Liver (tissue), 9 donors: Measurements from ENCODE around the gene PGM5. TPM values are rescaled to one million over a fixed set of nuclear protein-coding genes. Genes with fewer than 3 reads are reported as not detected.

ENCODE experiments used
- DNase-seq: peaks from one replicate; pipeline ENCODE4 v3.0.0-alpha.2; 2017; ENCODE audit warnings: low spot score
- H3K27ac ChIP-seq, 2 donors: one replicate each; pipeline ENCODE4 v1.7.0; 2013; ENCODE audit warnings: inconsistent platforms in 2 of 2, low read length in 2 of 2, control low read depth in 1 of 2, low read depth in 1 of 2, mild to moderate bottlenecking in 1 of 2
- H3K27me3 ChIP-seq, 4 donors: one replicate each; pipeline versions ENCODE4 v1.6.1 to v1.7.0; 2013; ENCODE audit warnings: low read length in 3 of 4, inconsistent platforms in 1 of 4, mild to moderate bottlenecking in 1 of 4, moderate library complexity in 1 of 4; ENCODE audit not compliant: control insufficient read depth in 4 of 4, insufficient read depth in 4 of 4
- H3K36me3 ChIP-seq, 4 donors: one replicate each; pipeline versions ENCODE4 v1.6.1 to v1.7.0; 2013; ENCODE audit warnings: low read length in 3 of 4, mild to moderate bottlenecking in 3 of 4, low read depth in 1 of 4, moderate library complexity in 1 of 4; ENCODE audit not compliant: control insufficient read depth in 4 of 4, insufficient read depth in 3 of 4
- H3K4me1 ChIP-seq, 4 donors: one replicate each; pipeline versions ENCODE4 v1.6.1 to v1.7.0; 2013; ENCODE audit warnings: low read length in 3 of 4, mild to moderate bottlenecking in 3 of 4, moderate library complexity in 1 of 4; ENCODE audit not compliant: control insufficient read depth in 4 of 4, insufficient read depth in 4 of 4
- H3K4me3 ChIP-seq, 3 donors: one replicate each; pipeline versions ENCODE4 v1.6.1 to v1.7.0; 2013; ENCODE audit warnings: low read length in 3 of 3, control low read depth in 1 of 3, low read depth in 1 of 3, mild to moderate bottlenecking in 1 of 3
- H3K9ac ChIP-seq, 2 donors: one replicate each; pipeline ENCODE4 v1.7.0; 2013; ENCODE audit warnings: low read length in 2 of 2, mild to moderate bottlenecking in 2 of 2, moderate library complexity in 2 of 2, control low read depth in 1 of 2, low read depth in 1 of 2
- H3K9me3 ChIP-seq, 4 donors: one replicate each; pipeline versions ENCODE4 v1.6.1 to v1.7.0; 2013; ENCODE audit warnings: low read length in 3 of 4; ENCODE audit not compliant: control insufficient read depth in 4 of 4
- EGR1 ChIP-seq, 2 donors: IDR thresholded peaks; 2 replicates each; pipeline ENCODE4 v1.6.1; 2016 to 2018; ENCODE audit warnings: antibody characterized with exemption in 2 of 2, low read depth in 2 of 2
- FOXA1 ChIP-seq: IDR thresholded peaks from 2 replicates; pipeline ENCODE4 v1.6.1; 2016; ENCODE audit warnings: antibody characterized with exemption
- FOXA2 ChIP-seq: IDR thresholded peaks from 2 replicates; pipeline ENCODE4 v1.6.1; 2016; ENCODE audit warnings: antibody characterized with exemption
- GABPA ChIP-seq, 2 donors: IDR thresholded peaks in 1 of 2; conservative IDR thresholded peaks in 1 of 2; 2 replicates each; pipeline ENCODE4 v1.6.1; 2016; ENCODE audit warnings: antibody characterized with exemption in 2 of 2, mild to moderate bottlenecking in 1 of 2, moderate library complexity in 1 of 2
- HNF4G ChIP-seq: IDR thresholded peaks from 2 replicates; pipeline ENCODE4 v1.6.1; 2016; ENCODE audit warnings: antibody characterized with exemption
- JUND ChIP-seq, 2 donors: IDR thresholded peaks; 2 replicates each; pipeline ENCODE4 v1.6.1; 2016; ENCODE audit warnings: antibody characterized with exemption in 2 of 2
- NR2F2 ChIP-seq: IDR thresholded peaks from 2 replicates; pipeline ENCODE4 v1.6.1; 2016; ENCODE audit warnings: antibody characterized with exemption
- RAD21 ChIP-seq, 2 donors: IDR thresholded peaks; 2 replicates each; pipeline ENCODE4 v1.6.1; 2016; ENCODE audit warnings: antibody characterized with exemption in 2 of 2, mild to moderate bottlenecking in 2 of 2
- RXRA ChIP-seq, 2 donors: IDR thresholded peaks; 2 replicates each; pipeline ENCODE4 v1.6.1; 2017 to 2018; ENCODE audit warnings: antibody characterized with exemption in 2 of 2, mild to moderate bottlenecking in 1 of 2
- SP1 ChIP-seq: IDR thresholded peaks from 2 replicates; pipeline ENCODE4 v1.6.1; 2018; ENCODE audit warnings: antibody characterized with exemption, mild to moderate bottlenecking
- TAF1 ChIP-seq: conservative IDR thresholded peaks from 2 replicates; pipeline ENCODE4 v1.6.1; 2016; ENCODE audit warnings: antibody characterized with exemption, mild to moderate bottlenecking
- YY1 ChIP-seq: IDR thresholded peaks from 2 replicates; pipeline ENCODE4 v1.6.1; 2016; ENCODE audit warnings: antibody characterized with exemption, mild to moderate bottlenecking
- WGBS: extraction: QIAGEN DNeasy Blood & Tissue Kit; methylation state at CpG from one replicate; pipeline ENCODE4 v1.1.7; 2013; 5-methylcytosine and 5-hydroxymethylcytosine counted together
- polyA plus RNA-seq, 2 donors: library from polyadenylated mRNA; stranded (reverse) in 1 of 2; unstranded in 1 of 2; fragments of 200-250 nt in 1 of 2; fragments of >200 nt in 1 of 2; fragmentation: Nextera tagmentation in 1 of 2; extraction: Ambion mirVana in 1 of 2; gene quantifications; one replicate each; pipeline versions ENCODE4 v1.2.1 to v1.2.3, GENCODE V29; 2013 to 2015
- total RNA-seq, 2 donors: library from RNA; depleted of rRNA; stranded (reverse); fragments of >200 nt; gene quantifications; one replicate each; pipeline ENCODE4 v1.2.3, GENCODE V29; 2014
- TF ChIP-seq, protein P1 (sequence below): IDR thresholded peaks from 2 replicates; pipeline ENCODE4 v1.6.1; 2016; ENCODE audit warnings: antibody characterized with exemption
- TF ChIP-seq, protein P2 (sequence below): IDR thresholded peaks from 2 replicates; pipeline ENCODE4 v1.6.1; 2016; ENCODE audit warnings: antibody characterized with exemption
- TF ChIP-seq, protein P3 (sequence below): IDR thresholded peaks from 2 replicates; pipeline ENCODE4 v1.6.1; 2016; ENCODE audit warnings: antibody characterized with exemption, mild to moderate bottlenecking
- TF ChIP-seq, protein P4 (sequence below): IDR thresholded peaks from 2 replicates; pipeline ENCODE4 v1.6.1; 2016; ENCODE audit warnings: antibody characterized with exemption
- donor health status: healthy.
- donor health status: healthy.
- donor health status: healthy.
- donor health status: healthy.
- donor health status: healthy.

The PGM5 gene
- total and polyA plus RNA-seq, 4 donors, result 0.63 to 8.5 (median 2.2) TPM

DNA sequence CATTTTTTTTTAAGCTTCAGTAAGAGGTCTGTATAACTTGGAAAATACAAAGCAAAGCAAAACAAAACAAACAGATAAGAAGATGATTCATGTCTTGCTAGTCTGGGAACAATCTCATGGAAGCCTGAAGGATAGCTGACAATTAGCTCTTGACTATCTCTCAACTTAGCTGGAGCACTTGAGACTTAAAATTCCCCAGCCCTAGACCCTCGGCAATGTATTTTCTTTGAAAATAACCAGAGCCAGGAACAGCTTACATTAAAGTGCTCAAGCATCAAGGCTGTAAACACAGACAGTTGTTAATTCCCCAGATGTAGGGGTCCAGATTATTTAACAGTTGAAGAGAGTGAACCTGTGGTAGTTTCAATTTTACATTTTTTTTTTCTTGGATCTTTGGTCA lies 101.4 kb downstream of the PGM5 start:
- no peak for DNase-seq
- Histone ChIP-seq H3K27ac (no peak overlapping the region), H3K36me3 (no peaks in the 10 kb centered on the region), H3K9ac (no peak overlapping the region), H3K27me3 (no peaks in the 10 kb centered on the region), H3K9me3 (no peaks in the 10 kb centered on the region), H3K4me3 (no peak overlapping the region), H3K4me1 (no peaks in the 10 kb centered on the region)
- WGBS, result 46% methylated on average over 1 of the region's 1 CpG
- TF ChIP-seq YY1 (no peak), RAD21 (IDR thresholded peaks at IDR 0.05) (no peak), FOXA2 (no peak), SP1 (no peak), GABPA (IDR thresholded peaks at IDR 0.05 in 1 of 2, conservative IDR thresholded peaks at IDR 0.05 in 1 of 2) (no peak), EGR1 (IDR thresholded peaks at IDR 0.05; ENCODE audit: low read depth in 2 of 2) (no peak), FOXA1 (no peak), JUND (IDR thresholded peaks at IDR 0.05) (no peak)
- TF ChIP-seq, protein P1, sequence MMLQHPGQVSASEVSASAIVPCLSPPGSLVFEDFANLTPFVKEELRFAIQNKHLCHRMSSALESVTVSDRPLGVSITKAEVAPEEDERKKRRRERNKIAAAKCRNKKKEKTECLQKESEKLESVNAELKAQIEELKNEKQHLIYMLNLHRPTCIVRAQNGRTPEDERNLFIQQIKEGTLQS, result no peak
- TF ChIP-seq, protein P2, sequence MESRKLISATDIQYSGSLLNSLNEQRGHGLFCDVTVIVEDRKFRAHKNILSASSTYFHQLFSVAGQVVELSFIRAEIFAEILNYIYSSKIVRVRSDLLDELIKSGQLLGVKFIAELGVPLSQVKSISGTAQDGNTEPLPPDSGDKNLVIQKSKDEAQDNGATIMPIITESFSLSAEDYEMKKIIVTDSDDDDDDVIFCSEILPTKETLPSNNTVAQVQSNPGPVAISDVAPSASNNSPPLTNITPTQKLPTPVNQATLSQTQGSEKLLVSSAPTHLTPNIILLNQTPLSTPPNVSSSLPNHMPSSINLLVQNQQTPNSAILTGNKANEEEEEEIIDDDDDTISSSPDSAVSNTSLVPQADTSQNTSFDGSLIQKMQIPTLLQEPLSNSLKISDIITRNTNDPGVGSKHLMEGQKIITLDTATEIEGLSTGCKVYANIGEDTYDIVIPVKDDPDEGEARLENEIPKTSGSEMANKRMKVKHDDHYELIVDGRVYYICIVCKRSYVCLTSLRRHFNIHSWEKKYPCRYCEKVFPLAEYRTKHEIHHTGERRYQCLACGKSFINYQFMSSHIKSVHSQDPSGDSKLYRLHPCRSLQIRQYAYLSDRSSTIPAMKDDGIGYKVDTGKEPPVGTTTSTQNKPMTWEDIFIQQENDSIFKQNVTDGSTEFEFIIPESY, result no peak

DNA sequence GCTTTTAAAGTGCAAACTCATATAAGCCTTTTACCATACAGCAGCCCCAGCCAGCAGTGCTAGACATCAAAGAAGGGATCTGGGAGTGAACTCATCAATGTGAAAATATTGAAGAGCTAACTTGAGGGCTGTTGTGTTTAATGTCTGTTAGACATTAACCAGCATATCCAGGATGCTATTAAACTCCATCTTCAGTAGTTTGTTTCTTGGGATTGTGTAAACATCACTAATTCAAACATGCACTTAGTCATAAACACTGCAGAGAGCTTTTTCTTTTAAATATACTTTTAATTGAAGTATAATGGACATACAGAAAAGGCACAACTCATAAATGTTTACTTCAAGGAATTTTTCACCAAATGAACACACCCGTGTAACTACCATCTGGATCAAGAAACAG lies 102.5 kb downstream of the PGM5 start:
- no peak overlapping the region for H3K9ac ChIP-seq
- TF ChIP-seq EGR1 (IDR thresholded peaks at IDR 0.05; ENCODE audit: low read depth in 2 of 2), result no peak
- no peak for TF ChIP-seq RAD21 (IDR thresholded peaks at IDR 0.05)
- TF ChIP-seq TAF1, result no peak
- TF ChIP-seq HNF4G, result no peak
- no peak for TF ChIP-seq SP1
- TF ChIP-seq, protein P1, result no peak
- no peak for TF ChIP-seq GABPA (IDR thresholded peaks at IDR 0.05 in 1 of 2, conservative IDR thresholded peaks at IDR 0.05 in 1 of 2)
- no peak for TF ChIP-seq NR2F2
- TF ChIP-seq, protein P3, sequence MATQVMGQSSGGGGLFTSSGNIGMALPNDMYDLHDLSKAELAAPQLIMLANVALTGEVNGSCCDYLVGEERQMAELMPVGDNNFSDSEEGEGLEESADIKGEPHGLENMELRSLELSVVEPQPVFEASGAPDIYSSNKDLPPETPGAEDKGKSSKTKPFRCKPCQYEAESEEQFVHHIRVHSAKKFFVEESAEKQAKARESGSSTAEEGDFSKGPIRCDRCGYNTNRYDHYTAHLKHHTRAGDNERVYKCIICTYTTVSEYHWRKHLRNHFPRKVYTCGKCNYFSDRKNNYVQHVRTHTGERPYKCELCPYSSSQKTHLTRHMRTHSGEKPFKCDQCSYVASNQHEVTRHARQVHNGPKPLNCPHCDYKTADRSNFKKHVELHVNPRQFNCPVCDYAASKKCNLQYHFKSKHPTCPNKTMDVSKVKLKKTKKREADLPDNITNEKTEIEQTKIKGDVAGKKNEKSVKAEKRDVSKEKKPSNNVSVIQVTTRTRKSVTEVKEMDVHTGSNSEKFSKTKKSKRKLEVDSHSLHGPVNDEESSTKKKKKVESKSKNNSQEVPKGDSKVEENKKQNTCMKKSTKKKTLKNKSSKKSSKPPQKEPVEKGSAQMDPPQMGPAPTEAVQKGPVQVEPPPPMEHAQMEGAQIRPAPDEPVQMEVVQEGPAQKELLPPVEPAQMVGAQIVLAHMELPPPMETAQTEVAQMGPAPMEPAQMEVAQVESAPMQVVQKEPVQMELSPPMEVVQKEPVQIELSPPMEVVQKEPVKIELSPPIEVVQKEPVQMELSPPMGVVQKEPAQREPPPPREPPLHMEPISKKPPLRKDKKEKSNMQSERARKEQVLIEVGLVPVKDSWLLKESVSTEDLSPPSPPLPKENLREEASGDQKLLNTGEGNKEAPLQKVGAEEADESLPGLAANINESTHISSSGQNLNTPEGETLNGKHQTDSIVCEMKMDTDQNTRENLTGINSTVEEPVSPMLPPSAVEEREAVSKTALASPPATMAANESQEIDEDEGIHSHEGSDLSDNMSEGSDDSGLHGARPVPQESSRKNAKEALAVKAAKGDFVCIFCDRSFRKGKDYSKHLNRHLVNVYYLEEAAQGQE, result no peak
- TF ChIP-seq, protein P2, result no peak
- TF ChIP-seq YY1, result no peak
- TF ChIP-seq RXRA (IDR thresholded peaks at IDR 0.05), result no peak
- no peak for TF ChIP-seq FOXA1
- TF ChIP-seq, protein P4, sequence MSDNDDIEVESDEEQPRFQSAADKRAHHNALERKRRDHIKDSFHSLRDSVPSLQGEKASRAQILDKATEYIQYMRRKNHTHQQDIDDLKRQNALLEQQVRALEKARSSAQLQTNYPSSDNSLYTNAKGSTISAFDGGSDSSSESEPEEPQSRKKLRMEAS, result no peak
- DNase-seq, result no peak
- no peaks in the 10 kb centered on the region for H3K27me3 ChIP-seq
- no peaks in the 10 kb centered on the region for H3K9me3 ChIP-seq
- H3K36me3 ChIP-seq, result no peaks in the 10 kb centered on the region
- no peaks in the 10 kb centered on the region for H3K4me1 ChIP-seq
- H3K27ac ChIP-seq, result no peak overlapping the region
- 76% methylated on average over 1 of the region's 1 CpG for WGBS
- H3K4me3 ChIP-seq, result no peak overlapping the region
